HG03025 (cell line): ENCODE data around the gene APOBEC2.

ENCODE experiments used
- ATAC-seq: cut with Tn5 transposase; IDR thresholded peaks from one replicate; pipeline ENCODE4 v1.9.1; 2021; ENCODE audit warnings: mild to moderate bottlenecking, moderate library complexity; ENCODE audit not compliant: unreplicated experiment, low FRiP score

The APOBEC2 gene

DNA sequence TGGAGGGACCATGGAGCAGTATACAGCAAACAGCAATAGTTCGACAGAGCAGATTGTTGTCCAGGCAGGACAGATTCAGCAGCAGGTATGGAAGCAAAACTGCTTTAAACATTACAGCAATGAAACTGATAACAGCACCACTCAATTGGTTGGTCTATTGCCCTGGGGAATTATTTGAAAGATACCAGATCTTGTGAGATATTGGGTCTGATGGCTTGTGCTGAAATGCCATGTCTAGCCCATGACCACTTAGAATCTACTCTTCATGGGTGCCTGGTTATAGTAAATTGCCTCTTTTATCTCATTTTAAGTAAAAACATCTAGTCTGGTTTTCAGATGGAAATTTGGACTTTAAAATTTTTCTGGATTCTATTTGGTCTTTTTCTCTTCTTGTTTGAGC, 26.1 kb downstream of the APOBEC2 start:
- no peak for ATAC-seq

DNA sequence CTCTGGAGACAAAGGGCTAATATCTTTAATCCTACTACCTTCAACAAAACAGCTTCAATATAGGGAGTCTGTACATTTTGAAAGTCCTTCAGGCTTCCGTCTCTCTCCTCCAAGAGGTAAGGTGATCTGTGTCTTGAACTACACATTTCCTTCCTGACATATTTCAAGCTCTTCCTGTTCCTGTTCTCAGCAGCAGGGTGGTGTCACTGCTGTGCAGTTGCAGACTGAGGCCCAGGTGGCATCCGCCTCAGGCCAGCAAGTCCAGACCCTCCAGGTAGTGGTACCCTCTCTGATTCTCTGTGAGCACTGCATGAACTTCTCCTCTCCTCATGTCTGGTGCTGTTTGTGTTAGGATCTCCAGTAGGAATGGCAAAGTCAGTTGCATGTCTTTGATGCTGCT, 27.6 kb downstream of the APOBEC2 start:
- ATAC-seq: no peak

DNA sequence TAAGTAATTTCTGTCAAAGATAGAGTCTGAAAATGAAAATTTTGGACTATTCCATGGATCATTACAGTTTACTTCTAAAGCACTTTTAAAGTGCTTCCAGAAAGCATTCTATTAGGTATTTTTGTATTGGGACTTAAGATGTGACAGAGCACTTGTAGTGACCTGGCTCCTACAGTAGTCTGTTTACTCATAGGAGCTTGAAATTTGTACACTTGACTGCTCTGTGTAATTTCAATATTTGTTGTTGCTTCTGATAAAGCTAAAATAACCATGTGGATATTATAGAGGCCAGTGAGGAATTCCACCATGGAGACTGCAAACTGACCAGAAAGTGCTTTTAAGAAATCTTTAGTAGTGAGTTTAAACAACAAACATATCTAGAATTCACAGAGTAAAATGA, 30.1 kb downstream of the APOBEC2 start:
- no peak for ATAC-seq

DNA sequence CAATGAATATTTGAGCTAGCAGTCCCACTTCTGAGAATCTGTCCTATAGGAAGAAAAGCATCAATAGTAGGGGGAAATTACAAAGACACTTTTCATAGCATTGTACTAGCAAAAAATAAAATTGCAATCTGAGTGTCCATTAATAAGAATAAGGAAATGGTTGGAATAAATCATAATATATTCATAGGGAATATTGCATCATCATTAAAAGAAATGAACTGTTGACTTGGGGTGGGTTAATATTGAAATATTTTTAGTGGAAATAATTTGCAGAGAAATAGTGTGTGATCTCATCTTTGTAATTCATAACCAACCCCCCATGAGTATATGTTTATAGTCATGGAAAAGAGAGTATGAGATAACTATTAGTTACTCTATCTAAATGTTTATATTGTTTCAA, 32.2 kb downstream of the APOBEC2 start:
- no peak for ATAC-seq

DNA sequence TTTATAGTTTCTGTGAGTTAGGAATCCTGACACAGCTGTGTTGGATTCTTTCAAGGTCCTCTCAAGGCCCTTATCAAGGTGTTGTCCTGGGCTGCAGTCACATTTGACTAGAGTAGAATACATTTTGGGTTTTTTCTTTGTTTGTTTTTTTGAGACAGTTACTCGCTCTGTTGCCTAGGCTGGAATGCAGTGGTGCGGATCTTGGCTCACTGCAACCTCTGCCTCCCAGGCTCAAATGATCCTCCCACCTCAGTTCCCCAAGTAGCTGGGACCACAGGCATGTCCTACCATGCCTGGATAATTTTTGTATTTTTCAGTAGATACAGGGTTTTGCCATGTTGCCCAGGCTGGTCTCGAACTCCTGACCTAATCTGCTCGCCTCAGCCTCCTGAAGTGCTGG, 35.4 kb downstream of the APOBEC2 start:
- no peak for ATAC-seq

DNA sequence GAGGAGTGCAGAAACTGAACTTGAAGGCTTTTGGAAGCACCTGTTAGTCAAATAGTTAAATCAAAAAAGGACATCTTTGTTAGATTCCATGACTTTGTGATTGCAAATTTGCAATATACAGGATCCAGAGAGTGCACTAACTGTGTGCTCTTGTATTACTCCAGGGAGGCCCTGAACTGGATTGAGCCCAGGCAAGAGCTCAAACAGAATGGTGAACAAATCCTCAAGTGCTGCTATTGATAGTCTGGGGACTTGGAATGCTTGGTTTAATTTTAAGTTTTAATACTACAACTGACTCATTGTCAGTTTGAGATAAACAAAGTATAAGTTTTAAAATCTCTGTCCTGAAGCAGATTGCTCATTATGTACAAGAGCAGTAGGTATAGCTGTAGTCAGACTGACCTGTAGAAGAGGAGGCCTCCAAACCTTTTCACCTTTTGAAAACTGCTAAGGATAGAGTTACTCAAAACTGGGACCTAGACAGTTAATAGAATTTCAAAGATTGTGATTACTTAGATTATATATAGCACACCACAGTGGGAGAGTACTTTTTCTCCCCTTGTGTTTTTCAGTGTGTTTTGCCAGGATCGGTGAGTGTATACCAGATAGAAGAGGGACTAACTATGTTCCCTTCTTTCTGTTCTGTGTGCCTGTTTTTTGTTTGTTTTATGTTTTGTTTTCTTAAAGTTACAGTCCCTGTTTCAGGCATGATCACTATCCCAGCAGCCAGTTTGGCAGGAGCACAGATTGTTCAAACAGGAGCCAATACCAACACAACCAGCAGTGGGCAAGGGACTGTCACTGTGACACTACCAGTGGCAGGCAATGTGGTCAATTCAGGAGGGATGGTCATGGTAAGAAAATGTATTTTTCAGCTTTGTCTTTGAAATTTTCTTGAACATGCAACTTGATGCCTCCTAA, 38.1 kb downstream of the APOBEC2 start:
- no peak for ATAC-seq

DNA sequence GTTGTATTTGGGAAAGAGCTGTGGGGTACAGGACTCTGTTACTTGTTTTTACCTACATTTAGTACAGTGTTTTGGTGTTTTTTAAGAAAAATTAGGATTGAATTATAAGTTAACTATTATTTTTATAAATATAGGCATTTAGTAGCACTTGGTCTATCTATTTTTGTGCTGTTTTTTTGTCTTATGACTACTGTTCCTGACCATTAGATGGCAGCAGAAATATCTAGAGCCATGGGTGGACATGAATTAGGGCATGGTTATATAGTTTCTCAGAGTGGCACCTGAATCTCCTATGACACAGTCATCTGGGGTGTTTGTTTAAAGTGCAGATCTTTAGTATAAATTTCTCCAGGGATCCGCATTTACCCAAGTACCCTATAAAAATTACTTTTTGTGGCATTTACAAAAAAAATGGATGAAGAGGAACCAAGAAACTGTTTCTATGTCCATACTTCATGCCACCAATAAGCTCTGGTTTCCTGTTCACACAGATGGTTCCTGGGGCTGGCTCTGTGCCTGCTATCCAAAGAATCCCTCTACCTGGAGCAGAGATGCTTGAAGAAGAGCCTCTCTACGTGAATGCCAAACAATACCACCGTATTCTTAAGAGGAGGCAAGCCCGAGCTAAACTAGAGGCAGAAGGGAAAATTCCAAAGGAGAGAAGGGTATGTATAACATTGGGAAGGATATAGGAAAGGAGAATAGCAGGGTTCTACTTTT, 39.6 kb downstream of the APOBEC2 start:
- no peak for ATAC-seq

DNA sequence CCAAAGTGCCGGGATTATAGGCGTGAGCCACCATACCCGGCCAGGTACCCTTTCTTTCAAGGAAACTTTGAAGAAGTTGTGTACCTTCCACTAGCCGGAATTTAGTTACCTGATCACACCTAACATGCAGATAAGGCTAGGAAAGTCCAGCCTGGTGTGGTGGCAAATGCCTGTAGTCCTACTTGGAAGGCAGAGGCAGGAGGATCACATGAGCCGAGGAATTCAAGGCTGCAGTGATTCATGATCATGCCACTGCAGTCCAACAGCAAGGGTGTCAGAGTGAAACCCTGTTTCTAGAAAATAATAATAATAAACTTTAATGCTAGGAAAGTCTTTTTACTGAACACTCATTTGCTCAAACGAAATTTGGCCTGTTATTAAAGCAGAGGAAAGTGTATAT, 40.7 kb downstream of the APOBEC2 start:
- ATAC-seq: no peak

DNA sequence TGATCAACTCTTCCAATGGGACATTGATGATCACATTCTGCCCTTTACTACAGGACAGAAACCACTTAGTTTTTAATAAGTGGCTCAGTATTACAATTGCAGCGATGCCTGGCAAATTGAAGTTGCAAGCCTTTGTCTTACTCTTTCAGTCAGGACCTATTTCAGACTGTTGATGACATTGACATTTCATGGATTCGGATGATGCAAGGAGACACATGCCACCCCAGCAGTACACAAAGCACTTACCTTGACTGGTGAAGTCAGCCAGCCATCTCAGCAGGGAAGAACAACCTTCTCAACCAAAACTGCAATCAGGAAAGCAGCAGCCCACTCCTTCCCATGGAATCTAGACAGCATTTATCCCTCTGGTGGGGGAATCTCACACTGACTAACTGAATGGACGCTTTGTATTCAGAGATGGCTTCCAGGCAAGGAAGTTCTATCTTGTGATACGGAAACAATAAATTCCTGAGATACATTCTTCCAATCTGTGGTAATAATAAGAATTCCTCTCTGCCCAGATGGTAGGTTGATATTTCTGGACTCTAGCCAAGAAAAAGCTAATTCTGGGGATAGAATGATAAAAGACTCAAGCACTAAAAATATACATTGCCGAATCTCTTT, 44.6 kb downstream of the APOBEC2 start:
- no peak for ATAC-seq

DNA sequence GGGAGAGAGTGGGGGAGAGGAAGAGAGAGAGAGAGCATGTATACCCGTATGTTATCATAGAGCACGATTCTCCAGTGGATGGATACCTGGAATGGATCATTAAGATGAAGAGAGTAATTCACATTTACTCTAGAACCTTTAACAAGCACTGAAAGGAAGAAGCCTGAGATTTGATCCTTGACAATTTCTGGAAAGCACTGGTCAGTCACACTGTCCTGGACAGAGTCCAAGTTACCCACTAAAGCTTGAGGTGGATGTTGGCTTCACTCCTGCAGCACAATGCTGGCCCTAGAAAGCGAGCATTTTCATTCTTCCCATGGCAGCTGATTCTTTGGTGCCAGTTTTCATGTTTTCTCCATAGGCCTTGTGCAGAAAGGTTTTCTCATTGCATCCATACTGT, 45.4 kb downstream of the APOBEC2 start:
- ATAC-seq: no peak

DNA sequence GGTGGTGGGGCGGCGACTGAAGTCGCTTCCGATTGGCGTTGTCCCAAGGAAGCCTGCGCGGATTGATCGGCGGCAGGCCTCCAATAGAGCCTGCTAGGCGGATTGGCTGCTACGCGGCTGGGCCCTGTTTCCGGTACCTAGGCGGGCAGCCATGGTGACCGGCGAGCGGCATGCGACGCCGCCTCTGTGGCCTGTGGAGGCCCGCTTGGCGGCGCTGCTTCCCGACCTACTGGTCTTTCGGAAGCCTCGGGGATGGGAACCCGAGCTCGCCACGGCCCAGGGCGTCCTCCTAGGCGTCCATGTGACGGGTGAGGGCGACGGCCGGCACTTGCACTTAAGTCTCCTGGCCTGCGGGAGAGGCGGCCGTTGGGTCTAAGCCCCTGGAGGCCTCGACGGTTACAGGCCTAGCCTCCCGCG, 47.9 kb downstream of the APOBEC2 start:
- no peak for ATAC-seq

DNA sequence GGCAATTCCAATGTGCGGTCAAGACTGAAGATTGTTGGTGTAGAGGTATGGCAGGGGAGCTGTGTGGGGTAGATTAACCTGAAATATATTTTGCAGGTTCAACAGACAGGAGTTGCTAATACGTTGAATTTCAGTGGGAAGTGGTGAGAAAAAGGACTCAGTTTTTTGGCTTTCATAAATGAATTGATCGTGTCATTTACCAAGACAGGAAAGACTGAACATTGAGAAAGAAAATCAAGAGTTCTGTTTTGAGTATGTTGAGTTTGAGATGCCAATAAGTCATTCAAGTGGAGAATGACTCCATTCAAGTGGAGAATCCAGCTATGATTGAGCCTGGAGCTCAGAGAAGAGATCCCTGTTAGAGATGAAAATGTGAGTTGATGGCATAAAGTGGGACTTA, 50.8 kb downstream of the APOBEC2 start:
- ATAC-seq: no peak

DNA sequence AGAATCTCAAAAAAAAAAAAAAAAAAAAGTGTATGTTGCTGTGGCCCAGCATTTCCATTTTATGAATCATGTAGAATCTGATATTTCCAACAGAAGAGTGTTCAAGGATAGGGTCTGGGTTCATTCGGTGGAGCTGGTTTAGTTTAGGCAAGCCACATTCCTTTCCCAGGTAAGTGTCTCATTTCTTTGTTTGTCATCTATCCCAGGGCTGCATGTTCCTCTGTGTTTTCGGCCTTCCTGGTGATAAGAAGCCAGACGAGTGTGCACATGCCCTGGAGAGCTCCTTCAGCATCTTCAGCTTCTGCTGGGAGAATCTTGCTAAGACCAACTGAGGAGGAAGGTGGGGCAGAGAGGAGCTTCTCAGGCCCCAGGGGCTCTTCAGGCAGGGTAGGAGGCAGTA, 58.0 kb downstream of the APOBEC2 start:
- ATAC-seq: no peak
